NK-92 treated with Interleukin-12 subunit alpha and Interleukin-12 subunit beta, amount 100 ng/mL, for 24 hours (cell line): Measurements from ENCODE around the gene PLEKHH1.
"Not testable (repeated sequence)": the region's sequence is repeated elsewhere in the genome, so short reads cannot be mapped to it uniquely, and the experiment has no call there.

Experiments
- DNase-seq: peaks from one replicate; lab custom pipeline; 2025; lab: John Stamatoyannopoulos, UW

Gene PLEKHH1

GRCh38 chr14:67533754-67534085 lies 630 bp downstream of the PLEKHH1 start:
- DNase-seq: no peak

GRCh38 chr14:67536087-67536486 lies 3.0 kb downstream of the PLEKHH1 start:
- no peak for DNase-seq

GRCh38 chr14:67537736-67538135 lies 4.6 kb downstream of the PLEKHH1 start:
- DNase-seq: no peak

GRCh38 chr14:67538501-67538900 lies 5.4 kb downstream of the PLEKHH1 start:
- no peak for DNase-seq

GRCh38 chr14:67539116-67539515 lies 6.0 kb downstream of the PLEKHH1 start:
- DNase-seq: no peak

- DNase-seq: no peak
Measured at GRCh38 chr14:67541448-67542387, 8.6 kb downstream of the PLEKHH1 start.

- not testable (repeated sequence) for DNase-seq
Measured at GRCh38 chr14:67542620-67543019, 9.5 kb downstream of the PLEKHH1 start.

GRCh38 chr14:67544590-67544989 lies 11.5 kb downstream of the PLEKHH1 start:
- no peak for DNase-seq

GRCh38 chr14:67547224-67547780 lies 14.2 kb downstream of the PLEKHH1 start:
- DNase-seq: no peak

- no peak for DNase-seq
Measured at GRCh38 chr14:67549734-67550133, 16.6 kb downstream of the PLEKHH1 start.

- DNase-seq: no peak
Measured at GRCh38 chr14:67551123-67551522, 18.0 kb downstream of the PLEKHH1 start.

GRCh38 chr14:67551940-67552339 lies 18.9 kb downstream of the PLEKHH1 start:
- DNase-seq: no peak

GRCh38 chr14:67553547-67553946 lies 20.5 kb downstream of the PLEKHH1 start:
- DNase-seq: no peak

- no peak for DNase-seq
Measured at GRCh38 chr14:67554341-67554740, 21.3 kb downstream of the PLEKHH1 start.

GRCh38 chr14:67555518-67556090 lies 22.5 kb downstream of the PLEKHH1 start:
- DNase-seq: no peak

- DNase-seq: no peak
Measured at GRCh38 chr14:67556671-67557070, 23.6 kb downstream of the PLEKHH1 start.

GRCh38 chr14:67557118-67557517 lies 24.0 kb downstream of the PLEKHH1 start:
- DNase-seq: no peak

- DNase-seq: no peak
Measured at GRCh38 chr14:67557656-67558055, 24.6 kb downstream of the PLEKHH1 start.

- DNase-seq: no peak
Measured at GRCh38 chr14:67559639-67560038, 26.5 kb downstream of the PLEKHH1 start.

GRCh38 chr14:67562025-67562775 lies 29.1 kb downstream of the PLEKHH1 start:
- DNase-seq: no peak

- no peak for DNase-seq
Measured at GRCh38 chr14:67562776-67563150, 29.7 kb downstream of the PLEKHH1 start.

GRCh38 chr14:67564236-67564635 lies 31.1 kb downstream of the PLEKHH1 start:
- DNase-seq: no peak

GRCh38 chr14:67566908-67567307 lies 33.8 kb downstream of the PLEKHH1 start:
- no peak for DNase-seq
